Measurements from ENCODE around the gene UCK2. TPM values are rescaled to one million over a fixed set of nuclear protein-coding genes. Genes with fewer than 3 reads are reported as not detected.

Gene UCK2
- total RNA-seq, 2 donors from 2014 or later: 65.8 to 73.6 TPM

DNA sequence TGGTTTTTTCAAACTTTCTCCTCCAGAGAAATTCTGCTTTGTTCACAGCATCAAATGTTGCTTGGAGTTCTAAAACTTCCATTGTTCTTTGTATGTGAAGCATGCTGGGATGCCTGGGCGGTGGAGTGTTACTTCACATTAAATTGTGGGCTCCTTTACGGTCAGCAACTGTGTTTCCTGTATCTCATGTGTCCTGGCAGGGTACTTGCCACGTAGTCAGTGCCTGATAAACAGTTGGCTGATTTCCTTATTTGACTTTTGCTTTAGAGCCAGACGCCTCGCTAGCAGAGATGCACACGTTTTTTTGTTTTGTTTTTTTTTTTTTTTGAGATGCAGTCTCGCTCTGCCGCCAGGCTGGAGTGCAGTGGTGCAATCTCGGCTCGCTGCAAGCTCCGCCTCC lies 96.7 kb downstream of the UCK2 start:
- H3K9me3 ChIP-seq (ENCODE audit: control insufficient read depth, low read length): no peaks in the 10 kb centered on the region

GRCh38 chr1:165925498-165926079 lies 98.2 kb downstream of the UCK2 start:
- WGBS, 2 experiments (ENCODE audit: insufficient coverage in 1 of 2, insufficient read length in 1 of 2): 73 to 79% methylated on average over 4 to 7 of the region's 7 CpGs
- Histone ChIP-seq H3K9me3 (ENCODE audit: control insufficient read depth, low read length) (no peaks in the 10 kb centered on the region), H3K4me3 (ENCODE audit: low read length) (no peak overlapping the region), H3K27ac (ENCODE audit: low read depth, low read length) (no peak overlapping the region), H3K4me1 (ENCODE audit: control insufficient read depth, insufficient read depth, low read length) (no peaks in the 10 kb centered on the region), H3K9ac (ENCODE audit: extremely low read depth, low read length, poor library complexity, severe bottlenecking) (no peak overlapping the region), H3K36me3 (ENCODE audit: control insufficient read depth, insufficient read depth, low read length) (no peaks in the 10 kb centered on the region), H3K27me3 (ENCODE audit: control insufficient read depth, insufficient read depth, low read length, poor library complexity, severe bottlenecking) (no peaks in the 10 kb centered on the region)
- no peak for DNase-seq
- no peaks in the 10 kb centered on the region for H3K4me1 Mint-ChIP-seq
- no peak overlapping the region for H3K4me3 Mint-ChIP-seq
- no peak overlapping the region for H3K27ac Mint-ChIP-seq
- peaks cover 4% of the 10 kb centered on the region for H3K27me3 Mint-ChIP-seq (ENCODE audit: insufficient read depth)
- no peaks in the 10 kb centered on the region for H3K9me3 Mint-ChIP-seq
- H3K36me3 Mint-ChIP-seq (ENCODE audit: low read depth): no peaks in the 10 kb centered on the region
- TF ChIP-seq CTCF (conservative IDR thresholded peaks at IDR 0.05): no peak

More for the DNA sequence above, 96.7 kb downstream of the UCK2 start:
- no peaks in the 10 kb centered on the region for H3K36me3 ChIP-seq (ENCODE audit: control insufficient read depth, insufficient read depth, low read length)
- no peaks in the 10 kb centered on the region for H3K36me3 Mint-ChIP-seq (ENCODE audit: low read depth)
- TF ChIP-seq CTCF (conservative IDR thresholded peaks at IDR 0.05): no peak
- no peak overlapping the region for H3K4me3 Mint-ChIP-seq
- H3K27ac ChIP-seq (ENCODE audit: low read depth, low read length): no peak overlapping the region
- DNase-seq: no peak
- peaks cover 4% of the 10 kb centered on the region for H3K27me3 Mint-ChIP-seq (ENCODE audit: insufficient read depth)
- no peaks in the 10 kb centered on the region for H3K4me1 Mint-ChIP-seq
- WGBS, 2 experiments (ENCODE audit: insufficient coverage in 1 of 2, insufficient read length in 1 of 2): 83 to 85% methylated on average over 11 of the region's 11 CpGs
- no peak overlapping the region for H3K4me3 ChIP-seq (ENCODE audit: low read length)
- no peaks in the 10 kb centered on the region for H3K9me3 Mint-ChIP-seq
- no peaks in the 10 kb centered on the region for H3K27me3 ChIP-seq (ENCODE audit: control insufficient read depth, insufficient read depth, low read length, poor library complexity, severe bottlenecking)
- no peak overlapping the region for H3K27ac Mint-ChIP-seq
- H3K9ac ChIP-seq (ENCODE audit: extremely low read depth, low read length, poor library complexity, severe bottlenecking): no peak overlapping the region
- no peaks in the 10 kb centered on the region for H3K4me1 ChIP-seq (ENCODE audit: control insufficient read depth, insufficient read depth, low read length)

- H3K9me3 ChIP-seq (ENCODE audit: control insufficient read depth, low read length): no peaks in the 10 kb centered on the region
- Mint-ChIP-seq H3K27ac (no peak overlapping the region), H3K9me3 (no peaks in the 10 kb centered on the region), H3K36me3 (ENCODE audit: low read depth) (no peaks in the 10 kb centered on the region), H3K4me3 (no peak overlapping the region), H3K4me1 (no peaks in the 10 kb centered on the region), H3K27me3 (ENCODE audit: insufficient read depth) (no peaks in the 10 kb centered on the region)
- no peaks in the 10 kb centered on the region for H3K4me1 ChIP-seq (ENCODE audit: control insufficient read depth, insufficient read depth, low read length)
- no peaks in the 10 kb centered on the region for H3K27me3 ChIP-seq (ENCODE audit: control insufficient read depth, insufficient read depth, low read length, poor library complexity, severe bottlenecking)
- H3K4me3 ChIP-seq (ENCODE audit: low read length): no peak overlapping the region
- no peak overlapping the region for H3K9ac ChIP-seq (ENCODE audit: extremely low read depth, low read length, poor library complexity, severe bottlenecking)
- no peak for TF ChIP-seq CTCF (conservative IDR thresholded peaks at IDR 0.05)
- DNase-seq: no peak
- no peak overlapping the region for H3K27ac ChIP-seq (ENCODE audit: low read depth, low read length)
- no peaks in the 10 kb centered on the region for H3K36me3 ChIP-seq (ENCODE audit: control insufficient read depth, insufficient read depth, low read length)
- 43 to 48% methylated on average over 2 of the region's 2 CpGs for WGBS, 2 experiments (ENCODE audit: insufficient coverage in 1 of 2, insufficient read length in 1 of 2)
Observed at GRCh38 chr1:165927169-165927568, 99.8 kb downstream of the UCK2 start.

All from endodermal cell (in vitro differentiated cells).